ENCODE results near the gene OTOP2. TPM values are rescaled to one million over a fixed set of nuclear protein-coding genes. Genes with fewer than 3 reads are reported as not detected.

The OTOP2 gene
- total RNA-seq, 1 experiment from 2014 or later, result 0.11 TPM

GRCh38 chr17:74903034-74903433 lies 21.0 kb upstream of the OTOP2 start:
- H3K18ac ChIP-seq (ENCODE audit: insufficient read length, low read depth, low read length), result no peak overlapping the region
- no peak overlapping the region for H2BK20ac ChIP-seq (ENCODE audit: low read depth, low read length, poor library complexity, severe bottlenecking)
- no peaks in the 10 kb centered on the region for H3K27me3 ChIP-seq (ENCODE audit: insufficient read depth, low read length)
- no peak overlapping the region for H4K5ac ChIP-seq (ENCODE audit: insufficient read length, low read depth, low read length)
- no peak overlapping the region for H3K27ac ChIP-seq (ENCODE audit: insufficient read length, low read depth, low read length)
- no peaks in the 10 kb centered on the region for H3K79me1 ChIP-seq (ENCODE audit: insufficient read depth, low read depth, low read length, poor library complexity, severe bottlenecking)
- no peak overlapping the region for H3K56ac ChIP-seq (ENCODE audit: insufficient read length, low read depth, low read length)
- H2BK5ac ChIP-seq (ENCODE audit: insufficient read length, low read length), result no peak overlapping the region
- H3K36me3 Mint-ChIP-seq (ENCODE audit: insufficient read depth in 1 of 3, low read depth in 3 of 3), result peaks cover 0 to 2% (median 0%) of the 10 kb centered on the region in 3 experiments; a peak in 3 of 7 replicates
- H2AK5ac ChIP-seq (ENCODE audit: insufficient read length, low read length), result no peak overlapping the region
- no peaks in the 10 kb centered on the region for H3K23me2 ChIP-seq (ENCODE audit: insufficient read length, low read depth, low read length, poor library complexity, severe bottlenecking)
- H3K27me3 Mint-ChIP-seq (ENCODE audit: low read depth), result peaks cover 47% of the 10 kb centered on the region
- no peak overlapping the region for H3T11ph ChIP-seq (ENCODE audit: low read length)
- no peak for DNase-seq
- H3K4me2 ChIP-seq (ENCODE audit: insufficient read depth, insufficient read length, low read length), result no peak overlapping the region
- peaks cover 0 to 3% of the 10 kb centered on the region in 2 experiments; a peak in 1 of 5 replicates for H3K9me3 Mint-ChIP-seq
- H3K4me3 Mint-ChIP-seq, result no peak overlapping the region
- H2BK12ac ChIP-seq (ENCODE audit: insufficient read length, low read depth, low read length), result no peak overlapping the region
- peaks cover 11 to 22% of the 10 kb centered on the region in 2 experiments for H3K4me1 Mint-ChIP-seq
- H4K91ac ChIP-seq (ENCODE audit: insufficient read length, low read depth, low read length), result no peak overlapping the region
- no peak overlapping the region for H3K4ac ChIP-seq (ENCODE audit: low read depth, low read length)
- H4K8ac ChIP-seq (replicated peaks; ENCODE audit: insufficient read length, low read depth, low read length), result no peak overlapping the region
- H3K9me3 ChIP-seq (ENCODE audit: control insufficient read depth, low read depth, low read length), result no peaks in the 10 kb centered on the region
- H4K20me1 ChIP-seq (ENCODE audit: control insufficient read depth, insufficient read depth, insufficient read length), result no peaks in the 10 kb centered on the region
- H3K14ac ChIP-seq (ENCODE audit: insufficient read depth, low read length), result no peak overlapping the region
- peaks cover 3% of the 10 kb centered on the region for H3K4me1 ChIP-seq (ENCODE audit: insufficient read depth, low read length)
- H2AFZ ChIP-seq (ENCODE audit: low read length), result no peak overlapping the region
- H3K27ac Mint-ChIP-seq, result no peak overlapping the region
- no peak overlapping the region for H2BK15ac ChIP-seq (ENCODE audit: low read depth, low read length)
- no peak overlapping the region for H3K9ac ChIP-seq (ENCODE audit: extremely low read depth, insufficient read length, low read length)
- no peak for TF ChIP-seq CTCF (conservative IDR thresholded peaks at IDR 0.05)
- WGBS (ENCODE audit: extremely low coverage, insufficient read length, low lambda C conversion rate), result no CpG with 5 or more reads among the region's 9 CpGs
- no peak overlapping the region for H3K23ac ChIP-seq (ENCODE audit: insufficient read length, low read depth, low read length)
- no peaks in the 10 kb centered on the region for H3K79me2 ChIP-seq (ENCODE audit: insufficient read depth, low read length)
- no peak overlapping the region for H2BK120ac ChIP-seq (ENCODE audit: low read depth, low read length, poor library complexity, severe bottlenecking)

Data from H9 (cell line).